Measurements from ENCODE around the gene AMDHD2. TPM values are rescaled to one million over a fixed set of nuclear protein-coding genes. Genes with fewer than 3 reads are reported as not detected.
A peak's percentile ranks its signal among the peaks of the same experiment; 100 is the strongest.

The AMDHD2 gene
- polyA plus RNA-seq, 1 experiment: 15.9 TPM

DNA sequence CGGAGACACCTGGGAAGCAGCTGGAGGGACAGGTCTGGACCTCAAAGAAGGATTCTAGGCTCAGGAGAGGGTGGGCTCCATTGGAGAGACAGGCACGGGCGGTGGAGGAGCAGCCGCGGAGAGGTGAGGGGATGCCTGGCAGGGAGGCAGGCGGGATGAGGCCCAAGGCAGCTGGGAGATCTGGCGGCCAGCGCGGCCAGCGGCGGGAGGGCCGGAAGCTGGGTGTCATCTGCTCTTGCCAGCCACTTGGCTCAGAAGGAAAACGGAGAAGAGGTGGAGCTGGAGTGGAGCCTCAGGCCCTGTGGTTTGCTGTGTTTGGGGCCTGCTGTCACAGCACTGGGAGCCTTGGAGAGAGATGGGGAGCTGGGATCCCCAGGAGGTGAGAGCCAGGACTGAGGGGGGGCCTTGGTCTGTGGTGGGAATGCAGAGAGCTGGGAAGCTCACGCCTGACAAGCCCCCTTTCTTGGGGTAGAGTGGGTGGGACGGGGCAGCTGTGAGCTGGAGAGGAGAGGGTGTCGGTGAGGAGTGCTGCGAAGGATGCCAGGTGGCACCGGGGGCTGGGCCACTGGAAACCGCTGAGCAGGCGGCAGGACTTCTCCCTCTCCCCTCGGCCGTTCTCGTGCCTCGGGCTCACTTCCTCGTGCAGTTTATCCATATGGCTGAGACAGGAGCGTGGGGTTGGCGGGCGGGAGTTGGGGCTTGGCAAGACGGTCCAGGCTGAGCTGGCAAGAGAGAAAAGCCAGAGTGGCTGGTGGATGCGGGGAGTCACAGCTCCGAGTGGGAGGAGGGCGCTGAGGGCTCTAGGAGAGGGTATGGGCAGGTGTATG is 37.2 kb upstream of the AMDHD2 start:
- H3K27me3 ChIP-seq (ENCODE audit: control insufficient read depth, insufficient read depth, low read length): no peaks in the 10 kb centered on the region
- peaks cover 7% of the 10 kb centered on the region for H3K36me3 ChIP-seq (ENCODE audit: control insufficient read depth, insufficient read depth, low read length)
- DNase-seq (ENCODE audit: low read depth): no peak
- POLR2A ChIA-PET: interaction anchor here (0.6 kb wide), 1 partner anchor 214 kb away, joined by 9 read pairs; no protein-coding TSS in a partner anchor
- CTCF ChIA-PET: interaction anchor here (0.6 to 8.3 kb wide), 7 partner anchors 10 to 442 kb away, joined by 3 to 63 read pairs (median 4); partner anchors contain the start of gene NTN3
- peak overlapping the region; percentile 40 for H3K4me3 ChIP-seq (ENCODE audit: low read depth, low read length)
- TF ChIP-seq, protein P1, sequence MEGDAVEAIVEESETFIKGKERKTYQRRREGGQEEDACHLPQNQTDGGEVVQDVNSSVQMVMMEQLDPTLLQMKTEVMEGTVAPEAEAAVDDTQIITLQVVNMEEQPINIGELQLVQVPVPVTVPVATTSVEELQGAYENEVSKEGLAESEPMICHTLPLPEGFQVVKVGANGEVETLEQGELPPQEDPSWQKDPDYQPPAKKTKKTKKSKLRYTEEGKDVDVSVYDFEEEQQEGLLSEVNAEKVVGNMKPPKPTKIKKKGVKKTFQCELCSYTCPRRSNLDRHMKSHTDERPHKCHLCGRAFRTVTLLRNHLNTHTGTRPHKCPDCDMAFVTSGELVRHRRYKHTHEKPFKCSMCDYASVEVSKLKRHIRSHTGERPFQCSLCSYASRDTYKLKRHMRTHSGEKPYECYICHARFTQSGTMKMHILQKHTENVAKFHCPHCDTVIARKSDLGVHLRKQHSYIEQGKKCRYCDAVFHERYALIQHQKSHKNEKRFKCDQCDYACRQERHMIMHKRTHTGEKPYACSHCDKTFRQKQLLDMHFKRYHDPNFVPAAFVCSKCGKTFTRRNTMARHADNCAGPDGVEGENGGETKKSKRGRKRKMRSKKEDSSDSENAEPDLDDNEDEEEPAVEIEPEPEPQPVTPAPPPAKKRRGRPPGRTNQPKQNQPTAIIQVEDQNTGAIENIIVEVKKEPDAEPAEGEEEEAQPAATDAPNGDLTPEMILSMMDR (IDR thresholded peaks at IDR 0.05; ENCODE audit: insufficient read depth, low read depth, low read length): no peak

DNA sequence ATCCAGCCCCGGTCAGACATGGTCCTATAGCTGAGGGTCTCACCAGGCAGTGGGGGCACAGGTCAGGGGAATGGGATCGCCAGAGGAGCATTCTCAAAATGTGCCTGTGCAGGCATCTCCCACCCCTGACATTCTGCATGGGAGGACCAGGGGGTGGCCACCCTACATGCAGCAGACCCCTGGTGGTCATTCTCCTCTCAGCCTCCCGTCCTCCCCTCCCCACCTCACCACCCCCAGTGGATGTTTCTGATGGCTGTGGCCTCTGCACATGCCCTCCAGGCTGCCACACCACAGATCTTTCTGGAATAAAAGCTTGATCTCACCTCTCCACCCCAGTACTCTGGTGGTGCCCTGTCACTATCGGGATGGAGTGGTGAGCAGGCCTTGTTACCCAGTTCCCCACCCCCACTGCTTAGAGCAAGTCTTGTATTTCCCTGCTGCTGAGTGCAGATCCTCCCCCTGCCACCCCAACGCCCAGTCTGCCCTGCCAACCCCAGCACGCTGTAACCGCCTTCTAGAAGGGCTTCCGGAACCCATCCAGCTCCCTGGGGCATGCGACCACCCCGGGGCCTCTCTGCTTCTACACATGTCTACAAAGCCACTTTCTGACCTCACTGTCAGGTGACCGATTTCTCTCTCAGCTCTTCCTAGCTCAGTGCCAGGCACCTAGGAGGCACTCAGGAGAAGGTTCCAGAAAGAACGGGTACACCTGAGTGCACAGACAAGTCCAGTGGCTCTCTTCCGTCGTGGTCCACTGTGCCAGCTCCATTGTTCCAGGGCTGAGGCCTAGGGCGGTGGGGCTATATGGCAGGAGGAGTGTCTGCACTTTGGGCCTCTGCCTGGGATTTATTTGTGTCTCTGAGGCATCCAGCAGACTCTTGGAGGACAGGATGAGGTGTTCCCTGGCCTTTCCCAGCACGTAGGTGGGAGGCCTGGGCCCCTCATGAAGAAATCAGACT is 36.0 kb upstream of the AMDHD2 start:
- DNase-seq (ENCODE audit: low read depth): no peak
- no peak overlapping the region for H3K4me3 ChIP-seq (ENCODE audit: low read depth, low read length)
- POLR2A ChIA-PET: no interaction called here
- CTCF ChIA-PET: interaction anchor here (0.9 to 8.3 kb wide), 3 partner anchors 17 to 54 kb away, joined by 3 to 63 read pairs (median 4); no protein-coding TSS in a partner anchor
- H3K27me3 ChIP-seq (ENCODE audit: control insufficient read depth, insufficient read depth, low read length): no peaks in the 10 kb centered on the region
- TF ChIP-seq, protein P1 (IDR thresholded peaks at IDR 0.05; ENCODE audit: insufficient read depth, low read depth, low read length): no peak
- H3K36me3 ChIP-seq (ENCODE audit: control insufficient read depth, insufficient read depth, low read length): peaks cover 7% of the 10 kb centered on the region

DNA sequence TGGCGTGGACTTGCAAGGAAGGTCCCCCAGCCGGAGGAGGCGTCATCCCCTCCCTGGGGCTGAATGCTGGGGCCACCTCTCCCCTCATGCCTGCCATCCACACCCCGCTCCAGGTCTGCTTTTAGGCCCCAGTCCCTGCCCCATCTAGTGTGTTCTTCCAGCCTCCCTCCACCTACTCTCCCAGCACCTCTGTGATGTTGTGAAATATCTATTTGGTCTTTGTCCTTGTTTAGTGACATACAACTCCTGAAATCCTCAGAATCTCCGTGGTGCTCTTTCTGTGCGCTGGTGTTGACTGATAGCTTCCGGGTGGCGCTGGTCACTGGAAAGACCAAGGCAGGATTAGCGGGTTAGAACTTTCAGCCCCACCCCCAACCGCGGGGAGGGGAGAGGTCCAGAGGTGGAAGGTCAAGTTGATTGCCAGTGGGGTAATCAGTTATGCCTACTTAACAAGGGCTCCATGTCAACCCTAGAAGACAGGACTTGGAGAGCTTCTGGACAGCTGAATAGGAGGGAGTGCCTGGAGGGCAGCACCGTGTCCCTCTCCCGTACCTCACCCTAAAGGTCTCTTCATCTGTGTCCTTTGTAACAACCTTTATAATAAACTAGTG is 35.2 kb upstream of the AMDHD2 start:
- CTCF ChIA-PET: interaction anchor here (0.8 to 8.3 kb wide), 4 partner anchors 16 to 62 kb away, joined by 3 to 63 read pairs (median 4); no protein-coding TSS in a partner anchor
- no peak for DNase-seq (ENCODE audit: low read depth)
- POLR2A ChIA-PET: no interaction called here
- Histone ChIP-seq H3K36me3 (ENCODE audit: control insufficient read depth, insufficient read depth, low read length) (peaks cover 5% of the 10 kb centered on the region), H3K4me3 (ENCODE audit: low read depth, low read length) (no peak overlapping the region), H3K27me3 (ENCODE audit: control insufficient read depth, insufficient read depth, low read length) (no peaks in the 10 kb centered on the region)
- TF ChIP-seq, protein P1 (IDR thresholded peaks at IDR 0.05; ENCODE audit: insufficient read depth, low read depth, low read length): no peak

DNA sequence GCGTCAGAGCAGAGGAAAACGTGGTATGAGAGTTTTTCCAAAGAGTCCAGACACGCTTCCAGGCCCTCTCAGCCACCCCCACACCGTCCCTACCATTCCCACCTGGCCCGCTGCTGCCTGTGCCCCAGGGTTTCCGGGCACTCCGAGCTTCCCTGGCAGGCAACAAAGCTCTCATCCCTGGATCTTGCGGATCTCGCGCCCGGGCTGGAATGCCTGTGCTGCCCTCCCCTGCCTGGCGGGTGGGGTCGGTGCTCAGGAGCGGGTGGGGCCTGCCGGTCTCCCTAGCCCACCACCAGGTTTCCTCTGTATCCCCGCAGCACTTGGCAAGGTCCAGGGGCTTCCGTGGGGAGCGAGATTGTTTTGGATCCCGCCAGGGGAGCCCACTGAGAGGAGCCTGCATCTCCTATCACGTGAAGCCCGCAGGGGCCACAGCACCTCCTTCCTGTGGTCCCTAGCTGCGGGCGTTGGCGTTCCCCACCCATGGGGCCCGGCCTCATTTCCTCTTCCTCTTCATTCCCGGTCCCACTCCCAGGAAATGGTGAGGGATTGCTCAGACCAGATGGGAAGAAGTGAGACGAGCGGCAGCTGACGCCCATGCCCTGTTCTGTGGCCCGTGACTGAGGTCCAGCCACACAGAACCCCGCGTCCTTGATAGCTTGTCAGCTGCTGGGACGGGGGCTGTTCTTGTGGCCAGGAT is 34.2 kb upstream of the AMDHD2 start:
- ChIA-PET CTCF (interaction anchor here (0.8 to 8.3 kb wide), 3 partner anchors 16 to 63 kb away, joined by 3 to 63 read pairs (median 4); no protein-coding TSS in a partner anchor), POLR2A (no interaction called here)
- no peak overlapping the region for H3K4me3 ChIP-seq (ENCODE audit: low read depth, low read length)
- peaks cover 12% of the 10 kb centered on the region for H3K36me3 ChIP-seq (ENCODE audit: control insufficient read depth, insufficient read depth, low read length)
- no peaks in the 10 kb centered on the region for H3K27me3 ChIP-seq (ENCODE audit: control insufficient read depth, insufficient read depth, low read length)
- no peak for DNase-seq (ENCODE audit: low read depth)
- TF ChIP-seq, protein P1 (IDR thresholded peaks at IDR 0.05; ENCODE audit: insufficient read depth, low read depth, low read length): no peak
